ENCODE measurements around the gene CBX8.

The CBX8 gene

DNA sequence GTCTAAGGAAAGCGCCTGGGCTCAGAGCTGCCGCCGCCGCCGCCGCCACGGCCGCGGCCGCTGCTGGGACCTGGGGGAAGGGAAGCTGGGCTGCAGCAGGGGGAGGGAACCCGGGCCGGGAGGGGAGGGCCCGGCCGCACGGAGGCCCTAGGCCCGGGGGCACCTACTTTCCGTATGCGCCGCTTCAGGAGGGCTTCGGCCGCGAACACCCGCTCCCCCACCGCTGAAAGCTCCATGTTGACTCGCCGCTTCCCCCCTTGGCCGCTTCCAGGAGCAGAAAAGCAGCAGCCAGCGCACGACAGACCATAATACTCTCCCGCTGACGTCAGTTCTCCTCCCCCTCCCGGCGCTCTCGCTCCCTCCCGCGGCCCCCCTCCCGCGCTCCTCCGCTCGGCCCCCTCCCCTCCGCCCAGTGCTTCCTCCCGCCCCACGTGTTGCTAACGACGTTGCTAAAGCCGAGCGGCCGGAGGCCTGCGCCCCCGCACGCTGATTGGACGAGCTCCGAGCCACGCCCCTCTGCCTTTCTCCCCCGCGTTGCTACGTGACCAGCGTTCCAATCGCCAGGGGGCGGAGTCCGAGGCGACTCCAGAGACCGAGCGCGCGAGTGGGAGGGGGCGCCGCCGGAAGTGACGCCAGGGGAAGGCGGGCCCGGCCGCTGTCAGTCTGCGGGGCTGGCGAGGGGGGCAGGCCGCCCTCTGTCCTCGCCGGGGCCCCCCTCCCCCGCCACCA lies at the start of gene CBX8:
Gene CBX8, minus strand, starts transcription at position 315 of the 729 bp plus-strand sequence. Its CDS starts 79 bp downstream, at position 236.
- DNase-seq (ENCODE audit: low spot score), result peak; percentile 100

DNA sequence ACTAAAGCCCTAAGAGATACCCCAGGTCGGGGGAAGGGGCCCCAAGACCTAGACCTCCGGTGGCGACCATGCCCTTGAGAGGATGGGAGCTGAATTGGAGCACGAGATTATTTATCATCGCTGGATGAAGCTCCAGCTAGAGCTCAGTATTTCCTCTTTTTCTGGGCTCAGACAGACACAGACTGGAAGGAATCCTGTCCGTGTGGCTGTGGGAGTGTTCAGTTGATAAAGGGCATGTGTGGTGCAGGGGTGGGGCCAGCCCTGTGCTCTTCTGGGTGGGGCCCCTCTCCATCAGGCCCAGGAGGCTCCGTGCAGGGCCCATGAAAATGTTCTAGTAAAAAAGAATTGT lies 48.7 kb upstream of the CBX8 start:
- DNase-seq (ENCODE audit: low spot score), result no peak

DNA sequence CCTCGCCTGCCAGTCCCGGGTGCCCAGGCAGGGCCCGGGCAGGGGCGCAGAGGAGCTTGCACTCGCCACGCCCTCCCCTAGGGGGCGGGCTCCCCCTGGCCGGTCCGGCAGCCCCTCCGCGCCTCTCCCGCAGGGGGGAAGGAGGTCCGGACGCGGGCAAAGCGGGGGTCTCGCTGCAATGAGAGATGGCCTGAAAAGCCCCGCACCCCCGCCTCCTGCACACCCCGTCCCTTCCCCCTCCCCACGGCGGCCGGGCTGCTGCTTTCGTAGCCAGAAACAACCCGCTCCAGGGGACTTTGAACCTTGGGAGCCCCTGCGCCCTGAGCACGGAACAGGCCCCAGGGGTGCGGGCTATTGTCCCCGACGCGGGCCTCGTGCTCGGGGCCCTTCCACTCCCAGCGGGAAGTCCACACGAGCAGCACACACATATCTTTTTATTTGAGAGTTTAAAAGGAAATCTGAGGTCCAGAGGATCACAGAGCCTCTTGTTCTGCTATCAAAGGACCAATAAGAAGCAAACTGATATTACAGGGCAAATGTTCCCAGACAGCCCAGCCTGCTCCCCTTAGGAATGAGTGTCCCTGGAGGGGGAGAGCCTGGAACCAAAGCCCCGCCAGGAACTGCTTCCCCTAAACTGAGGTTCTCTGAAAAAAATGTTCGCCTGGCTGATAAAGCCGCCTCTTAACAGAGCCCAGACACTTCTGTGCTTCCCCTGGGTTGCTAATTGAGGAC lies 48.2 kb upstream of the CBX8 start:
- peak; percentile 79 for DNase-seq (ENCODE audit: low spot score)

DNA sequence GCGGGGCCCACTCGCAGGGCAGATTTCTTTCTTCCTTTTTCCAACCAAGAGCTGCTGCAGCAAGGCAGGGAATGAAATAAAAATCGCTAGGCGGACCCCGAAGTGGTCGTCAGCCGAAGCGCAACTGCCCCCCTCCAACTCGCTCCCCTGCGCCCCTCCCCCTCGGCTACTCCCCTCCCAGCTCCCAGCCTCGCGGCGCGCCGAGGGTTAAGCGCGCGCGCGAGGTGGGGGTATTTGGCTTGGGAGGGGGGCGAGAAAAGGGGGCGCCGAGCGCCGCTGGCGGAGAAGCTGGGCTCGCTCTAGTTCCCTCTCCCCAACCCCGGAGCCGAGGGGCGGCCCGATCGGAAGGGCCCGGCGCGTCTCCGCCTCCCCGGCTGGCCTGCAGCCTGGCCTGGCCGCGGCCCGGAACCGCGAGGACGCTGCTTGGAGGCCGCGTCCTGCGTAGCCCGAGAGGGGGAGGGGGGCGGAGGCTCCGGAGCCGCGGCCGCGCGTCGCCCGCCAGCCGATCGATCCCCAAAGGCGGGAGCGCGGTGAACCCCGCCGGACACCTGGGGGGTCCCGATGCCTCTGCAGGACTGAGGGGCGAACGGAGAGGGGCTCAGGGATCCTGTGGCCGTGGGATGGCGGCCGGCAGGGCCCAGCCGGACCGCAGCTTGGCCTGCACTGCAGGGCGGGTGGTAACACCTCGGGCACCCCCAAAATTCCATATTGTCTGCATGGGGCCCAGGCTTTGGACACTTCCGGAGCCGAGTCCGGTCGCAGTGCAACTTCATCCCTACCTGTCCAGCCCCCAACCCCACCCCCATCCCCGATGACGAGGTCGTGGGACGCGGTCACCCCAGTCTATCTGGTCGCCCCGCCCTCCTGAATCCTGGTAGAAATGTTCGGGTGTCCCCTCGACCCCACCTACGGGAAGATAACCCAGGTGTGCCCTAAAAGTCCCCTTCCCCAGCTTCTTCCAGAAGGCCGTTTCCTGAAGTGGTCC lies 47.2 kb upstream of the CBX8 start:
- peak; percentile 82 for DNase-seq (ENCODE audit: low spot score)

DNA sequence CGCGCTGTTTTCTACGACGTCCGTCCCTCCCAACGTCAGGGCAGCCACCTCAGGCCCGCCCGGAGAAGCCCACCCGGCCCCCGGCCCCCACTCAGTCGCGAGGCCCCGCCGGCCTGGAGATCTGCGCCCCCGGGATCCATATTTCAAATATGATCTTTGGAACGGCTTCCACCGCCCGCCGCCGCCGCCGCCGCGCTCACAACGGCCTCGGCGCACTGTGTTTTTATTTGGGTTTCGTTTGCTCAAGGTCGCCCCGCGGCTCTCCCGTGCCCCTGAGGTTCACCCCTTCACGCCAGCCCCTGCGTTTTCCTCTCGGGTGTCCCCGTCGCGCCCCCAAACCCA lies 46.6 kb upstream of the CBX8 start:
- no peak for DNase-seq (ENCODE audit: low spot score)

DNA sequence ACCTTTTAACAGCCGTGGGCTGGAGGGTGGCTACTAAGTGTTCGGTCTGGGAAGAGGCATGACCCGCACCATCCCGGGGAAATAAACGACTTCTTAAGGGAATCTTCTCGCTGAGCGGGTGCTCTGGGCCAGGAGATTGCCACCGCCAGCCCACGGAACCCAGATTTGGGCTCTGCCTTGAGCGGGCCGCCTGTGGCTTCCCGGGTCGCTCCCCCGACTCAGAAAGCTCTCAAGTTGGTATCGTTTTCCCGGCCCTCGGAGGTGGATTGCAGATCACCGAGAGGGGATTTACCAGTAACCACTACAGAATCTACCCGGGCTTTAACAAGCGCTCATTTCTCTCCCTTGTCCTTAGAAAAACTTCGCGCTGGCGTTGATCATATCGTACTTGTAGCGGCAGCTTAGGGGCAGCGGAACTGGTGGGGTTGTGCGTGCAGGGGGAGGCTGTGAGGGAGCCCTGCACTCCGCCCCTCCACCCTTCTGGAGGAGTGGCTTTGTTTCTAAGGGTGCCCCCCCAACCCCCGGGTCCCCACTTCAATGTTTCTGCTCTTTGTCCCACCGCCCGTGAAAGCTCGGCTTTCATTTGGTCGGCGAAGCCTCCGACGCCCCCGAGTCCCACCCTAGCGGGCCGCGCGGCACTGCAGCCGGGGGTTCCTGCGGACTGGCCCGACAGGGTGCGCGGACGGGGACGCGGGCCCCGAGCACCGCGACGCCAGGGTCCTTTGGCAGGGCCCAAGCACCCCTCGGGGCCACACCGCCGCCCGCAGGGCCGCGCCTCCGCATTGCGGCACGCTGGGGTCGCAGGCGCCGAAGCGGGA lies 46.0 kb upstream of the CBX8 start:
- no peak for DNase-seq (ENCODE audit: low spot score)

DNA sequence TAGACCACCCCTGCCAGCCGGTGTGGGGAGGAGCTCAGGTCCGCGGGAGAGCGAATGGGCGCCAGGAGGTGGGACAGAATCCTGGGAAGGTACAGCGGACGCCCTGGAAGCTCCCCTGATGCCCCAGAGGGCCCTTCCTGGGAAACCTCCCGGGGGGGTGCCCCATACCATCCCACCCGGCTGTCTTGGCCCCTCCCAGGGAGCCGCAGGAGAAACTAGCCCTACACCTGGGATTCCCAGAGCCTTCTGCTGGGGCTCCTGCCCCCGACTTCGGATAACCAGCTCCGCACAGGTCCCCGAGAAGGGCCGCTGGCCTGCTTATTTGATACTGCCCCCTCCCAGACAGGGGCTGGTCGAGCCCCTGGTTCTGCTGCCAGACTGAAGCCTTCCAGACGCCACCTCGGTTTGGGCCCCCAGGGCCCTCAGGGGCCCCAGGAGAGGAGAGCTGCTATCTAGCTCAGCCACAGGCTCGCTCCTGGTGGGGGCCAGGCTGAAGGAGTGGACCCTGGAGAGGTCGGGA lies 45.3 kb upstream of the CBX8 start:
- no peak for DNase-seq (ENCODE audit: low spot score)

DNA sequence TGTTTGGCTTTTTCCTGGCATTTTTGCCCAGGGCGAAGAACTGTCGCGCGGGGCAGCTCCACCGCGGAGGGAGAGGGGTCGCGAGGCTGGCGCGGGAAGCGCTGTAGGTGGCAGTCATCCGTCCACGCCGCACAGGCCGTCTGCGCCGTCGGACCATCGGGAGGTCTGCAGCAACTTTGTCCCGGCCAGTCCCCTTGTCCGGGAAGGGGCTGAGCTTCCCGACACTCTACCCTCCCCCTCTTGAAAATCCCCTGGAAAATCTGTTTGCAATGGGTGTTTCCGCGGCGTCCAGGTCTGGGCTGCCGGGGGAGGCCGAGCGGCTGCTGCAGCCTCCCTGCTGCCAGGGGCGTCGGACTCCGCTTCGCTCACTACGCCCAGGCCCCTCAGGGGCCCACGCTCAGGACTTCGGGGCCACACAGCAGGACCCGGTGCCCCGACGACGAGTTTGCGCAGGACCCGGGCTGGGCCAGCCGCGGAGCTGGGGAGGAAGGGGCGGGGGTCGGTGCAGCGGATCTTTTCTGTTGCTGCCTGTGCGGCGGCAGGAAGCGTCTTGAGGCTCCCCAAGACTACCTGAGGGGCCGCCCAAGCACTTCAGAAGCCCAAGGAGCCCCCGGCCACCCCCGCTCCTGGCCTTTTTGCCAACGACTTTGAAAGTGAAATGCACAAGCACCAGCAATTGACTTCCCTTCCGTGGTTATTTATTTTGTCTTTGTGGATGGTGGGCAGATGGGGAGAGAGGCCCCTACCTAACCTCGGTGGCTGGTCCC lies 44.7 kb upstream of the CBX8 start:
- DNase-seq (ENCODE audit: low spot score), result no peak

DNA sequence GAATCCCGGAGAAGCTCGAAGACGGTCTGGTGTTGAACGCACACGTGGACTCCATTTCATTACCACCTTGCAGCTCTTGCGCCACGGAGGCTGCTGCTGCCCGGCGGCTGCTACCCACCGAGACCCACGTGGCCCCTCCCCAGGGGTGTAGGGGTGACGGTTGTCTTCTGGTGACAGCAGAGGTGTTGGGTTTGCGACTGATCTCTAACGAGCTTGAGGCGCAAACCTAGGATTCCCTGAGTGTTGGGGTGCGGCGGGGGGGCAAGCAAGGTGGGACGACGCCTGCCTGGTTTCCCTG lies 44.1 kb upstream of the CBX8 start:
- DNase-seq (ENCODE audit: low spot score), result no peak

DNA sequence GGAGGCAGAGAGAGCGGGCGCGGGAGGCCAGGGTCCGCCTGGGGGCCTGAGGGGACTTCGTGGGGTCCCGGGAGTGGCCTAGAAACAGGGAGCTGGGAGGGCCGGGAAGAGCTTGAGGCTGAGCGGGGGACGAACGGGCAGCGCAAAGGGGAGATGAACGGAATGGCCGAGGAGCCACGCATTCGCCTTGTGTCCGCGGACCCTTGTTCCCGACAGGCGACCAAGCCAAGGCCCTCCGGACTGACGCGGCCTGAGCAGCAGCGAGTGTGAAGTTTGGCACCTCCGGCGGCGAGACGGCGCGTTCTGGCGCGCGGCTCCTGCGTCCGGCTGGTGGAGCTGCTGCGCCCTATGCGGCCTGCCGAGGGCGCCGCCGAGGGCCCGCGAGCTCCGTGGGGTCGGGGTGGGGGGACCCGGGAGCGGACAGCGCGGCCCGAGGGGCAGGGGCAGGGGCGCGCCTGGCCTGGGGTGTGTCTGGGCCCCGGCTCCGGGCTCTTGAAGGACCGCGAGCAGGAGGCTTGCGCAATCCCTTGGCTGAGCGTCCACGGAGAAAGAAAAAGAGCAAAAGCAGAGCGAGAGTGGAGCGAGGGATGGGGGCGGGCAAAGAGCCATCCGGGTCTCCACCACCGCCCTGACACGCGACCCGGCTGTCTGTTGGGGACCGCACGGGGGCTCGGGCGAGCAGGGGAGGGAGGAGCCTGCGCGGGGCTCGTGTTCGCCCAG lies 43.6 kb upstream of the CBX8 start:
- DNase-seq (ENCODE audit: low spot score), result no peak

DNA sequence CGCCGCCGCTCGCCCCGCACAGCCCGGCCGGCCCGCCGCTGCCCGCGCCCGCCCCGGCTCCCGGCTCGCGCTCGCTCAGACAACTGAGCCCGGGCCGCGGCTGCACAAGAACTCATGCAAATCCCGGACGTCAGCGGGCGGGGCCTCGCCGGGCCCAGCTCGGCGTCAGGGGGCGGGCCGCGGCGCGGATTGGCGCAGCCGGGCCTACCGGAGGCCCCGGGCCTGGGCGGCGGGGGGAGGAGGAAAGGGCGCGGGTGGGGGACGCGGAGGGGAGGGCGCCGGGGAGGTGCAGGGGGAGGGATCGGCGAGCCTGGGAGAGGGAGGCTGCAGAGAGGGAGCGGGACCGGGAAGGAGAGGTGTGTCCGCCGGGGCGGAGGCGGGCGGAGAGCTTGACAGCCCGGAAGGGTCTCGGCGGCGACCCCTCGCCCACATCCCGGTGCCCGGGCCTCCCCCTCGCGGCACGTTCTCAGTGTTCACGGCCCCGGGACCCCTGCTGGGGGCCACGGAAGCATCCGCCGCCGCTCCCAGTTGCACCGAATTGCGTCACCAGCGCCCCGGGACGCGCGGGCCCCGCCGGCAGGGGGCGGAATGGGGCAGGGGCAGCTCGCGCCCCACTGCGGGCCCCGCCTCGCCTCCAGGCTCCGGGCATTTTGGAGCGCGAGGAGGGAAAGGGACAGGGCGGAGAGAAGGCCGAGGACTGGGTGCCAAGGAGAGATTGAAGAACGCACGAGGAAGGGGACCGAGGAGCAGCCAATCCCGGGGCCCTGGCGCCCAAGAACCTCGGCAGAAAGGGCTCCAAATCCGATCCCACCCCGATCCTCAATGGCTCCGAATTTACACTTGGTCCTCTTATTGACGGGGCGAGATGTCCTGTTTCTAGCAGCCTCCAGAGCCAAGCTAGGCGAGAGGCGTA lies 42.7 kb upstream of the CBX8 start, which contains the start of gene CBX4:
Gene CBX4, minus strand, starts transcription at position 85 of the 913 bp plus-strand sequence. CDS start 189 bp downstream, outside the sequence.
- DNase-seq (ENCODE audit: low spot score), result peak; percentile 97

DNA sequence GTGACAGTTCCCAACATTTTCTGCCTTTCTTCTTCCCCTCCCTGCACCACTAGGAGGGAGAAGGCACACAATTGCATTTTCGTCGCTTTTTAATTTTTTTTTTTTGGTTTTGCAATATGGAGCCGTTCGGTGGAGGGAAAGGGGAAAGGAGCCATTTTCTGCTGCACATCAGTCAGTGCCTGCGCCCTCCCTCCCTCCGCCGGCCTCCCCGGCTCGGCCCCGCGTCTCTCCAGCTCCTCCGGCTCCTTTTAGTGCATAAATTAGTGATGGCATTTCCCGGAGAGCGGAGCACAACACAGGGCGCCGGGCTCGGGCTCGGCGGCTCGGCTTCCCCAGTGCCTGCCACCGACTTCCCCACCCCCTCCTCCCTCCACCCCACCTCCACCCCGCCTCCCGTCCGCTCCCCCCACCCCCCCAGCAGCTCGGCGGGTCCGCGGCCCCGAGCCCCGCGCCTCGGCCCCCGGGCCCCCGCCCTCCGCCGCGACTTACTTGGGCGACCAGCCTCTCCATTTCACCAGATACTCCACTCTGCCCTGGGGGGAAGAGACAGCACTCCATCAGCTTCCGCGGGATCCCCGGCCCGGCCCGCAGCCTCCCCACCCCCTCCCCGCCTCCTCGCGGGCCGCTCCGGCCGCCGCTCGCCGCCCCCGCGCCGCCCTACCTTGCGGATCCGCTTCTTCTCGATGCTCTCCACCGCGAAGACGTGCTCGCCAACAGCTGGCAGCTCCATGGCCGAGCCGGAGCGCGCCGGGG lies 41.8 kb upstream of the CBX8 start:
- peak; percentile 65 for DNase-seq (ENCODE audit: low spot score)

DNA sequence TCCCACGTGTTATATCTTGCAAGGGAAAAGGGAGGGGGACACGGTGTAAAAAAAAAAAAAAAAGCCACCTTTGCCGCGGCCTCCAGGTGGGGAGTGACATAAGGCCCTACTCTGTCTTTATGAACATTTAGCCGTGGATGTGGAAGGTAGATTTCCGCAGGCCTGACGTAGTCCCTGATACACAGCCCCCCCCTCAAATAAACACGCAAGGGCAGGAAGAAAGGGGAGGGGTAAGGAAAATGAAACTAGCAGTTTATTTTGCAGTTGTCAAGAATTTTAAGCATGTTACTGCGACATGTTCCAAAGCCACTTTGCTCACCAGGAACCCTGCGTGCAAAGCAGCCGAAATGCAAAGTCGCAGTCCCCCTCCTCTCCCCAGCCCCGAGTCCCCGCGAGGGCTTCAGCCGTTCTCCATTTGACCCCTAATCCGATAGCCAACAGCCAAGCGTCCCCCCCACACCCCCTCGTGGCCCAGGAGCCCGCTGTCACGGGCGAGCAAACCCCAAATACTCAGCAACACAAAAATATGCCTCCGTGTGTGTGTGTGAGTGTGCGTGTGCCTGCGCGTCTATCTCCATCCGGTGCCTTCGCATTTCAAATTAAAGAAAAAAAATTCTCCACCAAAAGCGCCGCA lies 41.1 kb upstream of the CBX8 start:
- no peak for DNase-seq (ENCODE audit: low spot score)

DNA sequence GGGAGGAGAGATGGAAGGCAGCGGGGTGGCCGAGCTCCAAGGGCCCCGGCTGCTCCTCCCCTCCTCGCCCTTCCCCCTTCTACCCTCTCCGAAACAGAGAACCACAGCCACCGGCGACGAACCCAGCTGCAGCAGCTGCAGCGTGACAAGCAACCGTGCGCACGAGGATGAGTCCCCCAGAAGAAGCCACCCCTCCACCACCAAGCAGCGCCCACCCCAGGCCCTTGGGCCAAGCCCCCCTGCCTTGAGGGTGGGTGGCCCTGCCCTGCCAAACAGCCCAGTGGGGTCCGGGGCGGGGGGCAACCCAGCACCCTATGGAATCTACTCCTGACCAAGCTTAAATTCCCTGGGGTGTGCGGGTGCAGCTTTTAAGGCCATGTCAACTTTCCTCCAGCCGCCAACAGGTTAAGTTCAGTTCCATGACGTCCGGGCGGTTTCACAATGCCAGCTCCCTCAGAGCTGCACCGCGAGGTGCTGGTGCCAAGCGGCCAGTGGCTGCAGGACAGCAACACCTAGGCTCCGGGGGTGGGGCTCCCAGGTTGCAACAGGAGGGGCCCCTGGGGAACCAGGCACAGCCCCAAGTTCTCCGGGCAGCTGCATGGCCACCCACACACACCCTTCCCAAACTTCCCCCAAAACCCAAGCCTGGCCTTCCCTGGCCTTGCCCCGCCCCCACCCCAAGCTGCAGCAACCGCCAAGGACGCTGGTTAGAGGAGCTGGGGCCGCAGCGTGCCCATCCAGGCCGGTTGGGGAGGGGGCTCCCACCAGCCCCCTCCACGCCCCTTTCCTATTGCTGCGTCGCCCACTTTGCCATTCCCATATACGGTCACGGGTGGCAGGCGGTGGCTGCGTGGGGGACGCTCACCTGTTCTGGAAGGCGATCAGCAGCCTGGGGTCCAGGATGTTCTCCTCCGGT lies 40.4 kb upstream of the CBX8 start:
- no peak for DNase-seq (ENCODE audit: low spot score)

DNA sequence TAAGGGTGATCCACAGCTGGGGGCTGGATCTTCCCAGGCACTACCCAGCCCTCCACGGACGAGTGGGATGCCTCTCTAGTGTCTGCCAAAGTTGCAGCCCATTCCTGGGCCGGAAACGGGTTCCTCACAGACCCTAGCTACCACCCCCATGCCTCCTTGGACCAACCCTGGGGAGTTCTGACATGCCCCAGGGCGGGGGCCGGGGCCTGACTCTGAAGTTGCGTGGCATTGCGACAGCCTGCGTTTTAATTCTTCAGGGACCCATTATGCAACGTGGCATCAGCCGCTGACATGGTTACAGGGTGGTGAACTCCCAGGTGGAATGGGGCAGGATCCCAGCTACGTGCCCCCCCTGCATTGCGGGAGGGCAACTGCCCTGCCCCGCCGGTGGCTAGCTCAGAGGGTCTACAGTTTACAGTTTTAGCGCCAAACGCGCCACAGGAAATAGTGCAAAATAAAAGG lies 39.7 kb upstream of the CBX8 start:
- no peak for DNase-seq (ENCODE audit: low spot score)

DNA sequence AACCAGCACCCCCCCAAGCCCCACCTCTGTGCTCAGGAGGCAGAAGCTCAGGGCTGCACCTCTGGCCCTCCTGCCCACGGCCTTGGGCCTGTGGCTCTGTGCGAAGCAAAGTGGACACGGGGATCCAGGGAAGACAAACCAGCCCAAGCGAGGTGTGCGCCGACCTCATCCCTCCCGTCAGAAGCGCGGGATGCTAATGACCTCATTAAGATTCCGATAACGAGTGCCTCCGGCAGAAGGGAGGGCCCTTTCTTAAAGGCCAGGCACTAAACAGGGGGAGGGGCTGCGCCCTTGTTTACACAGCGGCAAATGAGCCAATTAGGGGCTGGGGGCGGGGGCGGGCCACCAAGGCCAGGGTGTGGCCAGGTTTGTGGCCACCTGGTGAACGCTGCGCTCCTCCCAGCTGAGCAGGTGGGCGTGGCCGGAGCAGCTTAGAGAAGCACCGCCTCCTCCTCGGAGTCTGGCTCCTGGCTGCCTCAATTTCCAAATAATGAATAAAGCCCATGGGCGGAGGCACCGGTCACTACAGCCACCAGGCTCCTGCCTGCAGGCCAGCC lies 39.2 kb upstream of the CBX8 start:
- DNase-seq (ENCODE audit: low spot score), result no peak

Data from hepatic stellate cell (primary cell).